ENCODE measurements around the gene HP.
"Not testable (repeated sequence)": the region's sequence is repeated elsewhere in the genome, so short reads cannot be mapped to it uniquely, and the experiment has no call there.

DNA sequence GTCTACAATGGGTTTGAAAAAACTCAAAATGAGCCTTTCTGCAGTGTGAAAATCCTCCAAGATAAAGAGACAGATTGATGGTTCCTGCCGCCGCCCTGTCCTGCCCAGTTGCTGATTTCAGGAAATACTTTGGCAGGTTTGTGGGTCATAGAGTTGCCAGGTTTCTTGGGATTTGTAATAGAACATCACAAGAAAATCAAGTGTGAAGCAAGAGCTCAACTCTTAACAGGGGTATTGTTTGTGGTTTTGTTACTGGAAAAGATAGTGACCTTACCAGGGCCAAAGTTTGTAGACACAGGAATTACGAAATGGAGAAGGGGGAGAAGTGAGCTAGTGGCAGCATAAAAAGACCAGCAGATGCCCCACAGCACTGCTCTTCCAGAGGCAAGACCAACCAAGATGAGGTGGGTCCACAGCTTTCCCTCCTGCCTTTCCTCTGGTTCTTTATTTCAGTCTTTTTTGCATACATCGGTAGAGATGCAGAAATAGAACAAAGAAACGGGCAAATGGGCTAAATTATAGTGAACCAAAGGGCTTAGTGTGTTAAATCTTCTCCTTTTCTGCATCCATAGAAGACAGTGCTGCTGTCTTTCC lies at the start of gene HP:
- not testable (repeated sequence) for TF ChIP-seq POLR2AphosphoS5 (IDR thresholded peaks at IDR 0.05; ENCODE audit: low read depth, low read length); PAX5 (IDR thresholded peaks at IDR 0.05; ENCODE audit: insufficient read depth, low read length, severe bottlenecking); POLR2A (IDR thresholded peaks at IDR 0.05; ENCODE audit: low read depth, low read length); SPI1 (IDR thresholded peaks at IDR 0.05; ENCODE audit: low read depth, low read length)
